H1 (cell line): ENCODE measurements around the gene H1-8. TPM values are rescaled to one million over a fixed set of nuclear protein-coding genes. Genes with fewer than 3 reads are reported as not detected.
A peak's percentile ranks its signal among the peaks of the same experiment; 100 is the strongest.

Experiments
- CTCF ChIA-PET: fragments of 300-600 bp; sonication (Branson Sonifier 250); formaldehyde crosslinking; loops from one replicate; lab custom pipeline; 2021; ENCODE audit not compliant: partially characterized antibody; lab: Charles Lee
- POLR2A ChIA-PET: fragments of 300-600 bp; sonication (Branson Sonifier 250); formaldehyde crosslinking; loops from one replicate; lab custom pipeline; 2021; ENCODE audit warnings: inconsistent platforms; ENCODE audit not compliant: partially characterized antibody; lab: Charles Lee
- DNase-seq, 2 experiments: peaks; one replicate each; pipeline versions ENCODE4 v3.0.0 to v3.0.0-alpha.2; 2010 to 2022; ENCODE audit warnings: low spot score in 2 of 2, low read depth in 1 of 2, mixed read lengths in 1 of 2
- FAIRE-seq: peaks from 2 replicates; lab custom pipeline; 2011; peaks lifted over from hg19 to GRCh38; lab: Jason Lieb, UNC
- H2AFZ ChIP-seq: 2 replicates; pipeline ENCODE4 v1.8.1; 2012; ENCODE audit warnings: low read length, inconsistent platforms
- H2AK5ac ChIP-seq: 2 replicates; pipeline ENCODE4 v1.6.1; 2013; ENCODE audit warnings: low read depth, low read length
- H2BK120ac ChIP-seq: replicated peaks from 2 replicates; pipeline ENCODE3; 2013; ENCODE audit warnings: low read depth, low read length, inconsistent platforms
- H2BK12ac ChIP-seq: 2 replicates; pipeline ENCODE4 v1.6.1; 2013; ENCODE audit warnings: low read depth, low read length
- H2BK15ac ChIP-seq: 2 replicates; pipeline ENCODE4 v1.6.1; 2013; ENCODE audit warnings: low read length
- H2BK20ac ChIP-seq: 2 replicates; pipeline ENCODE4 v1.6.1; 2013; ENCODE audit warnings: low read length
- H2BK5ac ChIP-seq: 2 replicates; pipeline ENCODE4 v1.6.1; 2013; ENCODE audit warnings: low read depth, low read length
- H3K14ac ChIP-seq: 2 replicates; pipeline ENCODE4 v1.6.1; 2013; ENCODE audit warnings: inconsistent platforms; ENCODE audit not compliant: insufficient read length
- H3K18ac ChIP-seq: 2 replicates; pipeline ENCODE4 v1.6.1; 2013; ENCODE audit warnings: low read length; ENCODE audit errors: extremely low read depth
- H3K23ac ChIP-seq: 2 replicates; pipeline ENCODE4 v1.6.1; 2013; ENCODE audit warnings: inconsistent platforms; ENCODE audit not compliant: insufficient read length
- H3K23me2 ChIP-seq: 2 replicates; pipeline ENCODE4 v1.6.1; 2013; ENCODE audit warnings: low read depth, low read length
- H3K27ac ChIP-seq: 2 replicates; pipeline ENCODE4 v1.6.1; 2011; ENCODE audit warnings: low read depth, low read length, inconsistent platforms
- H3K27me3 ChIP-seq, 4 experiments: replicated peaks in 1 of 4; 1 replicate in 1 of 4; 2 replicates in 3 of 4; pipeline versions ENCODE4 v1.6.1 to v1.8.1; 2011 to 2013; ENCODE audit warnings: low read length in 3 of 4, mild to moderate bottlenecking in 3 of 4, inconsistent platforms in 2 of 4, mixed read lengths in 2 of 4, moderate library complexity in 1 of 4; ENCODE audit not compliant: control insufficient read depth in 3 of 4, insufficient read depth in 3 of 4; ENCODE audit errors: extremely low read depth in 1 of 4
- H3K36me3 ChIP-seq, 4 experiments: 2 replicates each; pipeline versions ENCODE4 v1.6.1 to v1.8.1; 2011 to 2013; ENCODE audit warnings: mild to moderate bottlenecking in 4 of 4, low read length in 3 of 4, moderate library complexity in 2 of 4, control low read depth in 1 of 4, inconsistent platforms in 1 of 4; ENCODE audit not compliant: insufficient read depth in 4 of 4, control insufficient read depth in 2 of 4
- H3K4ac ChIP-seq: replicated peaks from 2 replicates; pipeline ENCODE3; 2013; ENCODE audit warnings: low read length, low read depth, mixed read lengths, inconsistent platforms; ENCODE audit not compliant: insufficient read length
- H3K4me1 ChIP-seq, 4 experiments: replicated peaks in 1 of 4; 1 replicate in 1 of 4; 2 replicates in 3 of 4; pipeline versions ENCODE4 v1.6.1 to v1.8.1; 2011 to 2013; ENCODE audit warnings: low read length in 3 of 4, inconsistent platforms in 2 of 4, mixed read lengths in 1 of 4; ENCODE audit not compliant: insufficient read depth in 4 of 4, control insufficient read depth in 3 of 4
- H3K4me2 ChIP-seq, 2 experiments: 2 replicates each; pipeline versions ENCODE4 v1.6.1 to v1.8.1; 2011 to 2013; ENCODE audit warnings: low read depth in 2 of 2, low read length in 2 of 2, control low read depth in 1 of 2, inconsistent platforms in 1 of 2, mild to moderate bottlenecking in 1 of 2; ENCODE audit not compliant: insufficient read depth in 1 of 2
- H3K4me3 ChIP-seq, 4 experiments: fragments of 200-600, 300-600 bp in 1 of 4; sonication (generic), shearing (Covaris generic), sonication (Bioruptor Twin) in 1 of 4; 2 replicates each; pipeline versions ENCODE4 v1.5.1 to v1.8.1; 2011 to 2016; ENCODE audit warnings: low read length in 4 of 4, low read depth in 3 of 4, control low read depth in 2 of 4, inconsistent platforms in 2 of 4, mild to moderate bottlenecking in 2 of 4, mixed read lengths in 1 of 4, moderate library complexity in 1 of 4; ENCODE audit not compliant: insufficient read depth in 2 of 4; ENCODE audit errors: extremely low read depth in 1 of 4
- H3K56ac ChIP-seq: replicated peaks from 2 replicates; pipeline ENCODE3; 2013; ENCODE audit warnings: low read depth, mild to moderate bottlenecking, mixed read lengths, low read length, inconsistent platforms; ENCODE audit not compliant: insufficient read length
- H3K79me1 ChIP-seq: 2 replicates; pipeline ENCODE4 v1.6.1; 2013; ENCODE audit warnings: low read depth, low read length, control low read depth
- H3K79me2 ChIP-seq, 2 experiments: 2 replicates each; pipeline versions ENCODE4 v1.6.1 to v1.8.1; 2012 to 2013; ENCODE audit warnings: low read length in 2 of 2, mild to moderate bottlenecking in 2 of 2, inconsistent platforms in 1 of 2; ENCODE audit not compliant: insufficient read depth in 2 of 2, control insufficient read depth in 1 of 2
- H3K9ac ChIP-seq, 4 experiments: replicated peaks in 1 of 4; 1 replicate in 1 of 4; 2 replicates in 3 of 4; pipeline versions ENCODE4 v1.6.1 to v1.8.1; 2011 to 2013; ENCODE audit warnings: low read depth in 3 of 4, low read length in 3 of 4, control low read depth in 2 of 4, mild to moderate bottlenecking in 2 of 4, moderate library complexity in 2 of 4, inconsistent platforms in 1 of 4; ENCODE audit errors: extremely low read depth in 1 of 4
- H3K9me3 ChIP-seq, 2 experiments: 2 replicates each; pipeline versions ENCODE4 v1.6.1 to v1.8.1; 2012 to 2013; ENCODE audit warnings: mild to moderate bottlenecking in 2 of 2, moderate library complexity in 2 of 2, control low read depth in 1 of 2, inconsistent platforms in 1 of 2, low read depth in 1 of 2, low read length in 1 of 2, mixed read lengths in 1 of 2; ENCODE audit not compliant: insufficient read depth in 2 of 2
- H4K20me1 ChIP-seq, 2 experiments: replicated peaks in 1 of 2; 2 replicates each; pipeline versions ENCODE3 to v1.8.1; 2011 to 2013; ENCODE audit warnings: inconsistent platforms in 2 of 2, low read length in 2 of 2, mild to moderate bottlenecking in 1 of 2; ENCODE audit not compliant: insufficient read depth in 2 of 2, control insufficient read depth in 1 of 2
- H4K5ac ChIP-seq: 2 replicates; pipeline ENCODE4 v1.6.1; 2013; ENCODE audit warnings: low read length, low read depth, mixed read lengths, inconsistent platforms; ENCODE audit not compliant: insufficient read length
- H4K8ac ChIP-seq: 2 replicates; pipeline ENCODE4 v1.8.0; 2013; ENCODE audit warnings: mild to moderate bottlenecking, moderate library complexity, low read length, inconsistent platforms; ENCODE audit not compliant: insufficient read depth; ENCODE audit errors: extremely low read depth
- H4K91ac ChIP-seq: replicated peaks from 2 replicates; pipeline ENCODE3; 2013; ENCODE audit warnings: low read length, mixed read lengths, inconsistent platforms; ENCODE audit not compliant: insufficient read length
- BRCA1 ChIP-seq: IDR thresholded peaks from 2 replicates; pipeline ENCODE4 v1.6.1; 2012; ENCODE audit warnings: low read depth, low read length, improper control_type of control experiment
- RXRA ChIP-seq: IDR thresholded peaks from 2 replicates; pipeline ENCODE4 v1.6.1; 2011; ENCODE audit warnings: low read depth, mild to moderate bottlenecking, low read length, moderate library complexity; ENCODE audit not compliant: insufficient read depth
- WGBS, 2 experiments: shearing (Covaris generic) in 1 of 2; methylation state at CpG; one replicate each; pipeline versions ENCODE4 v1.1.6 to v1.1.7; 2013 to 2015; ENCODE audit warnings: low lambda C conversion rate in 2 of 2, mixed read lengths in 2 of 2, inconsistent platforms in 1 of 2, low coverage in 1 of 2, missing lambda C conversion rate in 1 of 2; ENCODE audit not compliant: insufficient replicate concordance in 2 of 2, insufficient coverage in 1 of 2, insufficient read length in 1 of 2; ENCODE audit errors: extremely low coverage in 1 of 2, missing lambda C conversion rate in 1 of 2; 5-methylcytosine and 5-hydroxymethylcytosine counted together
- polyA plus RNA-seq, 7 experiments: library from polyadenylated mRNA; depleted of rRNA in 3 of 7; stranded (reverse) in 5 of 7; unstranded in 2 of 7; fragments of >200 nt in 5 of 7; fragments of 200-250 nt in 2 of 7; gene quantifications; 1 replicate in 5 of 7; 2 replicates in 1 of 7; 4 replicates in 1 of 7; pipeline versions ENCODE4 v1.2.1 to v1.2.3, GENCODE V29; 2011 to 2013; ENCODE audit warnings: missing spikeins in 2 of 7, mixed read lengths in 2 of 7
- total RNA-seq: library from RNA; stranded (reverse); fragmentation: NEBNext Ultra II Directional; extraction: Animal tissue kit (Norgen Biotek cat#: 25700); gene quantifications from 2 replicates; pipeline ENCODE4 v1.2.1, GENCODE V29; 2021

H1-8 gene
- total and polyA plus RNA-seq, 2 of the 8 experiments (the other 6 are each of a cell fraction or from before 2014, with no cell fraction given) = not detected

GRCh38 chr3:129576514-129577352 lies 33.8 kb downstream of the H1-8 start:
- Histone ChIP-seq H4K8ac (peak overlapping the region; percentile 69; the same call in 1 of the 2 replicates), H3K56ac (no peak overlapping the region), H3K79me2 (no peaks in the 10 kb centered on the region), H3K79me1 (0 out of 2 replicates have a peak, but pooled peaks cover 2% of the 10 kb centered on the region), H4K5ac (no peak overlapping the region), H3K4me1 (peaks cover 0 to 19% (median 2%) of the 10 kb centered on the region in 4 experiments; a peak in 4 of 7 replicates), H3K27me3 (no peaks in the 10 kb centered on the region), H2BK120ac (no peak overlapping the region), H3K4me3 (no peak overlapping the region)
- CTCF ChIA-PET = interaction anchor here (0.9 to 5.1 kb wide), 14 partner anchors 10 to 366 kb away, joined by 3 to 19 read pairs (median 4); no protein-coding TSS in a partner anchor
- no peak for DNase-seq
- no peak for TF ChIP-seq RXRA
- no peak for TF ChIP-seq BRCA1
- TF ChIP-seq, all 59 proteins: peak for 0
- no peak overlapping the region for H2BK5ac ChIP-seq
- H3K18ac ChIP-seq = no peak overlapping the region
- no peak overlapping the region for H4K91ac ChIP-seq
- no peak overlapping the region for H3K4me2 ChIP-seq
- H3K4ac ChIP-seq = no peak overlapping the region
- H2AK5ac ChIP-seq = no peak overlapping the region
- H3K27ac ChIP-seq = no peak overlapping the region
- FAIRE-seq = no peak
- no peaks in the 10 kb centered on the region for H3K9me3 ChIP-seq
- H3K23me2 ChIP-seq = no peaks in the 10 kb centered on the region
- H2AFZ ChIP-seq = no peak overlapping the region
- WGBS, 2 experiments = 87% methylated on average over 18 of the region's 18 CpGs; no CpG with 5 or more reads in 1 of the 2 experiments
- POLR2A ChIA-PET = interaction anchor here (0.5 to 1.3 kb wide), 4 partner anchors 15 to 894 kb away, joined by 3 to 6 read pairs (median 3); no protein-coding TSS in a partner anchor
- peaks cover 0 to 2% of the 10 kb centered on the region in 2 experiments for H4K20me1 ChIP-seq
- no peak overlapping the region for H3K9ac ChIP-seq
- H2BK20ac ChIP-seq = no peak overlapping the region
- H2BK12ac ChIP-seq = no peak overlapping the region
- no peaks in the 10 kb centered on the region for H3K36me3 ChIP-seq
- H2BK15ac ChIP-seq = no peak overlapping the region
- H3K14ac ChIP-seq = no peak overlapping the region
- no peak overlapping the region for H3K23ac ChIP-seq
